Smooth muscle cell (in vitro differentiated cells): Measurements from ENCODE around the gene NUP93. TPM values are rescaled to one million over a fixed set of nuclear protein-coding genes. Genes with fewer than 3 reads are reported as not detected.

Experiments
- DNase-seq: peaks from one replicate; lab custom pipeline; 2025; ENCODE audit not compliant: unreplicated experiment; lab: John Stamatoyannopoulos, UW
- H2AFZ ChIP-seq: fragments of 200-600 bp; sonication (generic); 2 replicates; pipeline ENCODE4 v1.6.0; 2016; ENCODE audit warnings: antibody characterized with exemption, low read depth, mild to moderate bottlenecking
- H3F3A ChIP-seq: fragments of 200-600 bp; sonication (generic); 2 replicates; pipeline ENCODE4 v1.6.0; 2017; ENCODE audit warnings: antibody characterized with exemption, low read depth
- H3K27ac ChIP-seq: fragments of 200-600 bp; sonication (generic); 2 replicates; pipeline ENCODE4 v1.5.1; 2016; ENCODE audit warnings: low read depth, mild to moderate bottlenecking
- H3K27me3 ChIP-seq: fragments of 200-600 bp; sonication (generic); 2 replicates; pipeline ENCODE4 v1.6.1; 2016; ENCODE audit warnings: low read depth, mild to moderate bottlenecking
- H3K36me3 ChIP-seq: fragments of 200-600 bp; sonication (generic); 2 replicates; pipeline ENCODE4 v1.5.1; 2016; ENCODE audit warnings: low read depth
- H3K4me1 ChIP-seq: fragments of 200-600 bp; sonication (generic); 2 replicates; pipeline ENCODE4 v1.5.1; 2016; ENCODE audit warnings: low read depth
- H3K4me2 ChIP-seq: fragments of 200-600 bp; sonication (generic); 2 replicates; pipeline ENCODE4 v1.6.0; 2016; ENCODE audit warnings: mild to moderate bottlenecking
- H3K4me3 ChIP-seq: fragments of 200-600 bp; sonication (generic); 2 replicates; pipeline ENCODE4 v1.5.1; 2016; ENCODE audit warnings: mild to moderate bottlenecking
- H3K79me2 ChIP-seq: fragments of 200-600 bp; sonication (generic); 2 replicates; pipeline ENCODE4 v1.6.0; 2016; ENCODE audit warnings: low read depth, mild to moderate bottlenecking
- H3K9ac ChIP-seq: fragments of 200-600 bp; sonication (generic); 2 replicates; pipeline ENCODE4 v1.6.0; 2016; ENCODE audit warnings: low read depth
- H3K9me3 ChIP-seq: fragments of 200-600 bp; sonication (generic); replicated peaks from 2 replicates; pipeline ENCODE4 v1.5.1; 2016; ENCODE audit warnings: low read depth
- H4K20me1 ChIP-seq: fragments of 200-600 bp; sonication (generic); 2 replicates; pipeline ENCODE4 v1.6.0; 2016; ENCODE audit warnings: low read depth
- WGBS: methylation state at CpG from one replicate; pipeline ENCODE4 v1.1.7; 2016; ENCODE audit warnings: low lambda C conversion rate; 5-methylcytosine and 5-hydroxymethylcytosine counted together
- polyA plus RNA-seq: library from polyadenylated mRNA; unstranded; fragments of >200 nt; fragmentation: Nextera tagmentation; extraction: Ambion mirVana; gene quantifications from 2 replicates; pipeline ENCODE4 v1.2.1, GENCODE V29; 2016
- total RNA-seq: library from RNA; depleted of rRNA; stranded (reverse); fragments of >200 nt; gene quantifications from 2 replicates; pipeline ENCODE4 v1.2.3, GENCODE V29; 2014
- TF ChIP-seq, protein P1 (sequence below): fragments of 200-600 bp; sonication (generic); IDR thresholded peaks from 2 replicates; pipeline ENCODE4 v1.5.1; 2017; ENCODE audit warnings: borderline replicate concordance, mild to moderate bottlenecking, antibody characterized with exemption; ENCODE audit not compliant: insufficient read depth, poor library complexity, severe bottlenecking

Gene NUP93
- total and polyA plus RNA-seq, 2 experiments from 2014 or later, result 45.6 to 55.8 TPM

DNA sequence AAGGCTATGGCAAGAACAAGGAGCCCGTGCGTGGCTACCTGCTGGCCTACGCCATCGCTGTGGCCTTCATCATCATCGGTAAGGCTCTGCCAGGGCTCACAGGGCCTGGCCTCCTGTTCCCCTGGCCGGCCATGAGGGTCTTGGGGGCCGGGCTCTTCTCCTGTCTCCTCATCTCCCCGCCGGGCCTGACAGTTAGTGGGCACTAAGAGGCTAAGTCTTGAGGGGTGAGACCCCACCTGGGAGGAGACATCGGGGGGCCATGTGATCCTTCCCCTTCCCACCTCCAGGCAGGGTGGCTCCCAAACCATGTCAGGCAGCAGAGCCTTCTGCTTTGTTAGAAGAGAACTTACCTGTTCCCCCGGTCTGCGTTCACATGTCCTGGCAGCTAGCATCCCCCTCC, 150.2 kb downstream of the NUP93 start:
- DNase-seq, result no peak
- Histone ChIP-seq H3F3A (no peaks in the 10 kb centered on the region), H3K9ac (no peak overlapping the region), H3K27ac (no peak overlapping the region), H3K4me1 (no peaks in the 10 kb centered on the region), H3K4me3 (no peak overlapping the region), H2AFZ (no peak overlapping the region), H3K79me2 (no peaks in the 10 kb centered on the region), H3K4me2 (no peak overlapping the region), H3K36me3 (no peaks in the 10 kb centered on the region), H4K20me1 (no peaks in the 10 kb centered on the region), H3K27me3 (no peaks in the 10 kb centered on the region), H3K9me3 (no peaks in the 10 kb centered on the region)
- WGBS, result 88% methylated on average over 12 of the region's 12 CpGs
- TF ChIP-seq, protein P1, sequence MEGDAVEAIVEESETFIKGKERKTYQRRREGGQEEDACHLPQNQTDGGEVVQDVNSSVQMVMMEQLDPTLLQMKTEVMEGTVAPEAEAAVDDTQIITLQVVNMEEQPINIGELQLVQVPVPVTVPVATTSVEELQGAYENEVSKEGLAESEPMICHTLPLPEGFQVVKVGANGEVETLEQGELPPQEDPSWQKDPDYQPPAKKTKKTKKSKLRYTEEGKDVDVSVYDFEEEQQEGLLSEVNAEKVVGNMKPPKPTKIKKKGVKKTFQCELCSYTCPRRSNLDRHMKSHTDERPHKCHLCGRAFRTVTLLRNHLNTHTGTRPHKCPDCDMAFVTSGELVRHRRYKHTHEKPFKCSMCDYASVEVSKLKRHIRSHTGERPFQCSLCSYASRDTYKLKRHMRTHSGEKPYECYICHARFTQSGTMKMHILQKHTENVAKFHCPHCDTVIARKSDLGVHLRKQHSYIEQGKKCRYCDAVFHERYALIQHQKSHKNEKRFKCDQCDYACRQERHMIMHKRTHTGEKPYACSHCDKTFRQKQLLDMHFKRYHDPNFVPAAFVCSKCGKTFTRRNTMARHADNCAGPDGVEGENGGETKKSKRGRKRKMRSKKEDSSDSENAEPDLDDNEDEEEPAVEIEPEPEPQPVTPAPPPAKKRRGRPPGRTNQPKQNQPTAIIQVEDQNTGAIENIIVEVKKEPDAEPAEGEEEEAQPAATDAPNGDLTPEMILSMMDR, result no peak

DNA sequence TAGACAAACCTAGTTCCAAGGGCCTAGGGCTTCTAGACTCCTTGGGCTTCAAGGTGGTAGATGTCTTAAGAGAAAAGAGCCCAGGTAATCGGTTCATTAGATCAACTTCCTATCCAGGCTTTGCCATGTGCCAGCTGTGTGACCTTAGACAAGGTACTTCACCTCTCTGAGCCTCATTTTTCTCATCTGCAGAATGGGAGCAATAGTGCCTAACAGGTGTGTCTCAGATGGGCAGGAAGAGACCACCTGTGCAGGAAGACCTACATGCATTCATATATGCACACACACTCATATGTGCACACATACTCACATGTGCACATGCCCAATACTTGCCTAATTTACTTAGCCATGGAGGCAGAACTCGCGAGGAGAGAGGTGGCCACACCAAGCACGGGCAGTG, 150.8 kb downstream of the NUP93 start:
- Histone ChIP-seq H3F3A (no peaks in the 10 kb centered on the region), H3K27me3 (no peaks in the 10 kb centered on the region), H3K4me1 (no peaks in the 10 kb centered on the region), H3K79me2 (no peaks in the 10 kb centered on the region), H3K9me3 (no peaks in the 10 kb centered on the region), H4K20me1 (no peaks in the 10 kb centered on the region), H3K4me2 (no peak overlapping the region), H2AFZ (no peak overlapping the region), H3K27ac (no peak overlapping the region), H3K9ac (no peak overlapping the region), H3K36me3 (no peaks in the 10 kb centered on the region), H3K4me3 (no peak overlapping the region)
- WGBS, result 95% methylated on average over 4 of the region's 4 CpGs
- no peak for DNase-seq
- TF ChIP-seq, protein P1, result no peak

DNA sequence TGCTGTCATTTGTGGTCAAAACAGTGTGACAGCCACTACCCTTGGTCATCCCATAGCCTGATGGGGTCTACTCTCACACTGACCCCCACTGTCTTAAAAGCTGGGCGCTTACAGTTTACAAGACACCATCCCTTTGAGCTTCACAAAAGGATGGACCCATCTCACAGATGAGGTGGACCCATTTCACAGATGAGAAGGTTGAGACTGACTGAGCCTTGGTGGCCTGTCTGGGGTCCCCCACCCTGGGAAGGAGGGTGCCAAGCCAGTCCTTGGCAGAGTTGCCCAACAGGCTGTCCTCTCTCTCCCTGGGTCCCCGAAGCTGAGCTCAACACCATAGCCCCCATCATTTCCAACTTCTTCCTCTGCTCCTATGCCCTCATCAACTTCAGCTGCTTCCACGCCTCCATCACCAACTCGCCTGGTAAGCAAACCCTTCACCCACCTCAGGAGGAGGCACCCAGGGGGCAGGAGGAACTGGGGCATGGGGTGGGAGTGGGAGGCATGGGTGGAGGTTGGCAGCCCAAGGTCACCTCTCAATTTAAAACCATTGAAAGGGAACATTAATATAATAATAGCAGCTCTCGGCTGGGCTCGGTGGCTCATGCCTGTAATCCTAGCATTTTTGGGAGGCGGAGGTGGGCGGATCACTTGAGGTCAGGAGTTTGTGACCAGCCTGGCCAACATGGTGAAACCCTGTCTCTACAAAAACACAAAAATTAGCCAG, 152.3 kb downstream of the NUP93 start:
- Histone ChIP-seq H3F3A (no peaks in the 10 kb centered on the region), H3K9ac (no peak overlapping the region), H3K9me3 (no peaks in the 10 kb centered on the region), H3K27me3 (no peaks in the 10 kb centered on the region), H2AFZ (no peak overlapping the region), H3K79me2 (no peaks in the 10 kb centered on the region), H3K4me1 (no peaks in the 10 kb centered on the region), H3K4me3 (no peak overlapping the region), H4K20me1 (no peaks in the 10 kb centered on the region), H3K27ac (no peak overlapping the region), H3K36me3 (no peaks in the 10 kb centered on the region), H3K4me2 (no peak overlapping the region)
- DNase-seq, result no peak
- TF ChIP-seq, protein P1, result no peak
- WGBS, result 83% methylated on average over 8 of the region's 8 CpGs

DNA sequence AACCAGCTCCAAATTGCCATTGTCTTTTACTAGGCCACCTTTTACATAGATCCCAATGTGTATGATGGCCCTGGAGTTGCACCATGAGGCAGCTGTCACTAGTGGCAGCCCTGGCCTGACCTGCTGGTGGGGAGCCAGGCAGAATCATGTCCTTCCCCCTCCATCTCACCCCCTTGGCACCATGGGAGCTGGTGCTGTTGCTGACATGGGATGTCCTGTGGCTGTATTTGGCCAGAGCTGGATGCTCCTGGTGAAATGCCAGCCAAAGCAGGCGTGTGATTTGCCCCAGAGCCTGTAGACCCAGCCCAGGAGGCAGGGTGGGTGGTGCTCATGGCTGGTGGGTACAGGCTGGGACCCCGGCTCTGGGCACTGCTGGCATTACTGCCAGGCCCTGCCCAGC, 153.7 kb downstream of the NUP93 start:
- DNase-seq, result no peak
- no peaks in the 10 kb centered on the region for H3K79me2 ChIP-seq
- H3K4me1 ChIP-seq, result no peaks in the 10 kb centered on the region
- 100% methylated on average over 2 of the region's 2 CpGs for WGBS
- H4K20me1 ChIP-seq, result no peaks in the 10 kb centered on the region
- no peak overlapping the region for H3K9ac ChIP-seq
- no peaks in the 10 kb centered on the region for H3K9me3 ChIP-seq
- no peaks in the 10 kb centered on the region for H3K36me3 ChIP-seq
- no peak overlapping the region for H3K27ac ChIP-seq
- H3K27me3 ChIP-seq, result no peaks in the 10 kb centered on the region
- no peak overlapping the region for H3K4me2 ChIP-seq
- H3K4me3 ChIP-seq, result no peak overlapping the region
- TF ChIP-seq, protein P1, result no peak
- H2AFZ ChIP-seq, result no peak overlapping the region
- no peaks in the 10 kb centered on the region for H3F3A ChIP-seq
